HG03432 (cell line): ENCODE data around the gene SH3D19.
"Not testable (repeated sequence)": the region's sequence is repeated elsewhere in the genome, so short reads cannot be mapped to it uniquely, and the experiment has no call there.

Source experiments
- ATAC-seq: cut with Tn5 transposase; IDR thresholded peaks from one replicate; pipeline ENCODE4 v1.9.1; 2021; ENCODE audit warnings: mild to moderate bottlenecking, moderate library complexity; ENCODE audit not compliant: unreplicated experiment

Gene SH3D19

DNA sequence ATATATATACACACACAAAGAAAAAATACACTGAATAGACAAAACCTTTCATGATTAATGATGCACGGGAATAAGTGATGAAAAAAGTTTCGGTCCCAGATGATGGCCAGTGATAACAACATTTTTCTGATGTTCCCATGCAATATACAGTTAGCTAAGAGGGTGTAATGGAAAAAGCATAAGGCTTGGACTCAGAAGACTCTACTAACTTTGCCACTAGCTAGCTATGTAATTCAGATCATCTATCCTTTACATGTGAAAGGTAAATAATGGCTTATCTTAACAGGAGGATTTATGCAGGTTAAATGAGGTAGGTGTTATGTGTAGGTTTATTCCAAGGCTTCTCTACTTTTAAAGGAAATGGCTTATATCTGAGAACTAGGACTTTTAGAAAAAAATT is 221.6 kb downstream of the SH3D19 start:
- ATAC-seq = no peak

DNA sequence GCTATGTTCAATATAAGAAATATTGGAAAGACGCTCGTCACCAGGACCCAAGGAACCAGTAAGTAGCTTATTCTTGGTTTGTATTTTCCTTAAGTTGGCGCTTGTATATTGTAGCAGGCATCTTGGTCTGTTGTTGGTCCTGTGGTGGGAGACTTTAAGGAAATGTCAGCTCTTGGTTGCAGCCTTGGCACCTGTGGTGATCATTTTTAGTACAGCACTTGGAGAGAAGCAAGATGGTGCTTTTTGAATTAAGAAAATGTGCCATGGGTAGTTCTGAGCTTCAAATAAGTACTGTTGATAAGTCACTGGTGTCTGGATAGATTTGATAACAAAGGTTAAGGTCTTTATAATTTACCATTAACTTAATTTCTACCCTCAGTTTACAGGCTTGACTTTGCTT is 224.9 kb downstream of the SH3D19 start:
- no peak for ATAC-seq

DNA sequence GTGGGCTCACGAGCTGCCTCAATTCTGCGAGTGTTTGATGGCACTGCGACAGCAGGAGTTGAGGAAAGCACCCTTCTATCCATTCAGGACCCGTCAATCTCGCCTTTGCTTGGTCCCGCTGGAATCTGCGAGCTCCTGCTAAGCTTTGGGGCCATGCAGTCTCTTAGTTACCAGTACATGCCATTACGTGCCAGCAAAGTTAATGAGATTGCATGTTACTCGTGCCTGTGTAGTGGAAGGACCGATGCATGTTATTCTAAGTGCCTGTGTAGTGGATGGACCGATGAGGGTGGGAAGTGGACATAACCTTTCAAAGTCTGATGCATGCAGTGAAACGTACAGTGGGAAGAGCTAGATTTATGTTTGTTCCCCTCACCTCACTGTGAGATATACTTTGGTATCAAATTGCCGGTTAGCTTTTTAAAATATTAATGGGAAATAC is 225.4 kb downstream of the SH3D19 start:
- peak; percentile 1 for ATAC-seq

DNA sequence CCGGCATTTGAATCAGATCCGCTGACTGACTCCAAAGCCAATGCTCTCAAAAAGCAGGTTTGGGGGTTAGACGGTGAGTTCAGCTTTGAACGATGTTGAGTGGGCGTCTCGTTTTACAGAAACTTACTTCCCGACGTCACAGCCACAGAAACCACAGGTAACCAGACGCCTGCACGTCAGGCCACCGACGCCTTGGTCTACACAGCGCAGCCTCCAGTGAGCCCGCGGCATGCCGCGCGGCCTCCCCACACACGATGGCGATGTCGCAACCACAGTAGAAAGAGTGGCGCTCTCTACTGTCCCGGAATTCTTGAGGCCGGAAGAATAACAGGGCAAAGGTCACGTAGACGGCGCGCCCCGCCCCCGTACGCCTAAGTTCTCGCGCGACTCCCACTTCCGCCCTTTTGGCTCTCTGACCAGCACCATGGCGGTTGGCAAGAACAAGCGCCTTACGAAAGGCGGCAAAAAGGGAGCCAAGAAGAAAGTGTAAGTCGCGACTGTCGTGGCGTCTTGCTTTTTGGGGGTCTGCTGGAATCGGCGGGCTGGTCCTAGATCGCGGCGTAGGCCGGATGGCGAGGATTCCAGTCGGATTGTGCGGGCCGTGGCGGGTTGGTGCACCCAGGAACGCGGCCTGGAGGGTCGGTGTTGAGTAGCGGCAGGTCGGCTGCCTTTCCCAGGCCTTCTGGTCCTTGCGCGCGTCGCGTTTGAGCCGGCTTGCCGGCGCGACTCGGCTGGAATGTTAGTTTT is 226.0 kb downstream of the SH3D19 start, which contains the start of gene RPS3A:
Gene RPS3A (plus strand): TSS at position 400 of the 747 bp plus-strand sequence. CDS start 25 bp downstream, at position 425.
- peak; percentile 95 for ATAC-seq

DNA sequence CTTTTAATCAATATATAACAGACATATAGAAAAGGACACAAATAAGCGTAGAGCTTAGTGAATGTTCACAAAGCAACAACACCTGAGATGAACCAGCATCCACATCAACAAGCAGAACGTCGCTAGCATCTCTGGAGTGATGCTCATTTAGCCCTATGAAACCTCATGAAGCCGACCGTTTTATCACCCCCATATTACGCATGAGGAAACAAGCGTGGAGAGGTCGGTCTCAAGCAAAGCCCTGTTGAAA is 226.5 kb downstream of the SH3D19 start:
- ATAC-seq = no peak

DNA sequence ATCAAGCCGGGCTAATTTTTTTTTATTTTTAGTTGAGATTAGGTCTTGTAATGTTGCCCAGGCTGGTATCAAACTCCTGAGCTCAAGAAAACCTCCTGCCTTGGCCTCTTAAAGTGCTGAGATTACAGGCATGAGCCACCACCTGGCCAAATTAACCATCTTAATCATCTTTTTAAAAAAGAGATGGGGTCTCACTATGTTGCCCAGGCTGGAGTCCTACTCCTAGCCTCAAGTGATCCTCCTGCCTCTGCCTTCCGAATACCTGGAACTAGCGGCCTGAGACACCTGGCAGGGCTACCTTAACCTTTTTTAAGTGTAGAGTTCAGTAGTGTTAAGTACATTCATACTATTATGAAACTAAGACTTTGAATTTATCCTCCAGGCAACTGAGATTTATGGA is 227.6 kb downstream of the SH3D19 start:
- no peak for ATAC-seq

DNA sequence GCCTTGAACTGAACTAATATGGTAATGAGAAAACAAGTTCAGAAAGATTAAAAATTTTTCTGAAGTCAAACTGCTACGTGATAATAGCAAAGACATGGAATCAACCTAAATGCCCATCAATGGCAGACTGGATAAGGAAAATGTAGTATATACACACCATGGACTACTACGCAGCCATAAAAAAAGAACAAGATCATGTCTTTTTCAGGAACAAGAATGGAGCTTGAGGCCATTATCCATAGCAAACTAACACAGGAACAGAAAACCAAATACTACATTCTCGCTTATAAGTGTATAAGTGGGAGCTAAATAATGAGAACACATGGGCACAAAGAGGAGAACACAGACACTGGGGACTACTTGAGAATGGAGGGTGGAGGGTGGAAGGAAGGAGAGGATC is 230.3 kb downstream of the SH3D19 start:
- no peak for ATAC-seq

DNA sequence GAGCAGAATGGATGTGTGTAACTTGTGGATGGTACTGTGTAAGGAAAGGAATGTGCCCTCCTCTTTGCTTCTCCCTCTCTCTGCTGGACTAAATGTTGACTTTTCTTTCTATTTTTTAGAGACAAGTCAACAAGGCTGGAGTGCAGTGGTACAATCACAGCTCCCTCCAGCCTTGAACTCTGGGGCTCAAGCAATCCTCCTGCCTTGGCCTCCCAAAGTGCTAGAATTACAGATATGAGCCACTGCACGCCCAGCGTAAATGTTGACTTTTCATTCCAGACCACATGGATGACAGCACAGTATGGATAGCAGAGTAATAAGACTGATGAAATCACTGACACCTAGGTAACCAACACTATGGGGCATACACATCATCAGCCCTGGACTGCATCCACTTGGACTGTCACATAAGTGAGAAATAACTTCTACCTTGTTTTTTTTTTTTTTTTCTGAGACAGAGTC is 231.1 kb downstream of the SH3D19 start:
- ATAC-seq = no peak

DNA sequence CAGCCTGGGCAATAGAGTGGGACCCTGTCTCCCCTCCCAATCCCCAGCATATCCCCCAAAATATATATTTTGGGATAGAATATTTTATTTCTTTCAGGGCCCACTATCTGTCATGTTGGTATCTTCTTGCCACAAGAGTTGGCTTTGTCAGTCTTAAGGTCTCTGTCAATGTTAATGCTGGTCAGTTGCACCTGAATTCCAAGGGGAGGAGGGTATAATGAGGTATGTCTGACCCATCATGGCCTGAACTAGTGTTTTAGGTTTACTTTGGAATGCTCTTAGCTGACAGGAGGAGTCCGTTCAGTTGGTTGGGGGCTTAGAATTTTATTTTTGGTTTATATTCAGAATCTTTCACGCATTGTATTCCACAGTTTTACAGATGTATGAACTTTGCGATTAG is 232.2 kb downstream of the SH3D19 start:
- no peak for ATAC-seq

DNA sequence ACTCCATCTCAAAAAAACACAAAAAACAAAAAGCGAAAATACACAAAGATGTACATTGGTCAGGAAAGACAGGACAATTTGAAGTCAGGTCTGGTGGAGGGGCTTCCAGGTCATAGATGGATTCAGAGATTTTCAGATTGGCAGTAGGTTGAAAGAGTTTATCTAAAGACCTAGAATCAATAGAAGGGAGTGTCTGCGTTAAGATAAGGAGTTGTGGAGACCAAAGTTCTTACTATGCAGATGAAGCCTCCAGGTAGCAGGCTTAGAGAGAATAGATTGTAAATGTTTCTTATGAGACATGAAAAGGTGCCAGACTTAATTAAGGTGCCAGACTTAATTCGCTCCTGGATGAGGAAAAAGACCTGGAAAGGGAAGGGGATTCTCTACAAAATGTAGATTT is 232.9 kb downstream of the SH3D19 start:
- no peak for ATAC-seq

DNA sequence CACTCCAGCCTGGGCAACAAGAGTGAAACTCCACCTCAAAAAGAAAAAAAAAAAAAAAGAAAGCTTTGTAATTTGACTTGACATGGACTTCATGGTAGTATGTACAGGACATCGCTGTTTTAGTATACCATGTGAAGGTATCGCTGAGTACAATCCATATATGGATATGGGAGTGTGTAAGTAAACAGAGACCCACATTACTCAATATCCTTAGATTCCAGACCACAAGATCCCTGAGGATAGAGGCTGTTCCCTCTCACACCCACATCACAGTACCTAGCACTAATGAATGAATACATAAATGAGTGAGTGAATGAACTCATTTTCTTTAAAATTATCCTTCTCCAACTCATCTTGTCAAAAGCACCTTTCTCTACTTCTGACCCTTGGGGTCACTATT is 234.4 kb downstream of the SH3D19 start:
- ATAC-seq = no peak

DNA sequence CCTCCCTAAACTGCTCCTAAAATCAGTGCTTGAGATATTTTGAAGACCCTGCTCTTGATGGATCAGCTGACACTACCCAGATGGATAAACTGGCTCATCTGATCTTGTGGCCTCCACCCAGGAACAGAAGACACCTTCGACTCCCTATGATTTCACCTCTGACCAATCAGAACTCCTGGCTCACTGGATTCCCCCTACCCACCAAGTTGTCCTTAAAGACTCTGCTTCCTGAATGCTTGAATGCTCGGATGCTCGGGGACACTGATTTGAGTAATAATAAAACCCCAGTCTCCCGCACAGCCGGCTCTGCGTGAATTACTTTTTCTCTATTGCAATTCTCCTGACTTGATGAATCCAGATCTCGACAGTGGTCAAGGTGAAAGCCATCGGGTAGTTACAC is 237.9 kb downstream of the SH3D19 start:
- ATAC-seq = no peak

DNA sequence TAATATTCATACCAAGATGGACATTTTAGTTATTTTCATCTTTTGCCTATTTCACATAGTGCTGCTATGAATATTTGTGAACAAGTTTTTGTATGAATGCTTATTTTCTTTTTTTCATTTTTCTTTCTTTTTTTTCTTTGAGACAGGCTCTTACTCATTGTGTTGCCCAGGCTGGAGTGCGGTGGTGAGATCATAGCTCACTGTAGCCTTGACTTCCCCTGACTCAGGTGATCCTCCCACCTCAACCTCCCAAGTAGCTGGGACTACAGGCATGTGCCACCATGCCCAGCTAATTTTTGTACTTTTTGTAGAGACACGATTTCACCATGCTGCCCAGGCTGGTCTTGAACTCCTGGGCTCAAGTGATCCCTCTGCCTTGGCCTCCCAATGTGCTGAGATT is 247.4 kb downstream of the SH3D19 start:
- not testable (repeated sequence) for ATAC-seq

DNA sequence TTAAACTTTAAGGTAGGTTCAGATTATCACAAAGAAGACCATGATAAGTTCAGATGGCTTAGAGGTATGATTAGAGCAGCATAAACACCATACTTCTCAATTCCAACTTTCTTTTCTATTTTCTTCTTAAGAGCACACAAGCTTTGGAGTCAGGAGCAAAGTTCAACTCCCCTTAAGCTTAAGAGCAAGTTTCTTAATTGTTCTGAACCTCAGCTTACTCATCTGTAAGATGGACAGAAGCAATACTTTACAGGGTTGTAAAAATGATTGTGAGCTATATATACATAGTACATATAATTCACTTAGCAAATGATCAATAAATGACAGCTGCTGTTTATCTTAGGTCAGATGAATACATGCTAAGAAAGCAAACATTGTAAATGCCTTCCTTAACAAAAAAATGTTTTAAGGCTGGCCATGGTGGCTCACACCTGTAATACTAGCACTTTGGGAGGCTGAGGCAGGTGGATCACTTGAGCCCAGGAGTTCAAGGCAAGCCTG is 250.9 kb downstream of the SH3D19 start:
- no peak for ATAC-seq
